Measurements from ENCODE around the gene TNFSF13.

TNFSF13 gene

DNA sequence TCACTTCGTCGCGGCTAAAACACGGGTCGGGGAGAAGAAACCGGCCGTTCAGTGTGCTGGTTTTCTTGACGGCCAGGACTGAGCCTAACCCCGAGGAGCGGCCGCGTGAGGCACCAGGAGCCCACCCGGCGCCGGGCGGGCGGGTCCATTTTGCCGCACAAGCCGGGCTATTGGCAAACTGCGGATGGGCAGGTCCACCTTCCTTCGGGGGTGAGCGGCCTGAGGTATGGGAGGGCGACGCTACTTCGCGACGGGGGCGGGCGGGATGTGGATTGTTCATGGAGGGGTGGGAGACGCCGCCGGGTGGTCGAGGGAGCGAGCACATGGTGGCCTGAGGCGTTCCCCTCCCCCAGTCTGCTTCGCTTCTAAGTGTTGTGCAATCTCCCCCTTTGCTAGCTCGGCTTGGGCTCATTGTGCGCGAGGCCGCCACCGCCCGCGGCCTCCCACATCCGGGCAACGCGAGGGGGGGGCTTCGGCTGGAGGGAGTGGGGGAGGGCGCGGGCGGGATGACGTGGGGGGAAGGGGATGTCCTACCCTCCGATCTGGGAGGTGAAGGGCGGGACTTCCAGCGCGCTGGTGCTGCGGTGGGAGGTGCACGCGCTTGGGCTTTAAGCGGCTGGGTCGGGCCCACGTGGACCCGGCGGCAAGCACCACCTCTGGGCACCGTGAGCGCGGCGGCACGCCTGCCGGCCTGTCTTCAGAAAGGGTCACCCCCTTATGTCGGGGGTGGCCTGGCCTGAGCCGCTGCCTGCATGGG is 15.0 kb downstream of the TNFSF13 start:
- Histone ChIP-seq H3K79me2 (ENCODE audit: control insufficient read depth, insufficient read depth, low read length) (peaks cover 39% of the 10 kb centered on the region), H4K8ac (ENCODE audit: low read depth, low read length) (peak overlapping the region; percentile 84), H2BK120ac (ENCODE audit: low read depth, low read length) (no peak overlapping the region), H3K36me3 (ENCODE audit: control insufficient read depth, insufficient read depth, low read length) (peaks cover 40% of the 10 kb centered on the region), H3K23ac (ENCODE audit: low read length) (peak overlapping the region; percentile 90), H3K4me2 (ENCODE audit: low read length) (peak overlapping the region; percentile 23), H4K5ac (ENCODE audit: low read length) (no peak overlapping the region), H3K4me1 (ENCODE audit: control insufficient read depth, low read depth, low read length) (peaks cover 2% of the 10 kb centered on the region), H3K9ac (ENCODE audit: low read length) (peak overlapping the region; percentile 99), H2AK5ac (ENCODE audit: low read length) (peak overlapping the region; percentile 84), H2BK5ac (ENCODE audit: low read length) (peak overlapping the region; percentile 91), H3K4me3 (ENCODE audit: low read length) (peak overlapping the region; percentile 93), H3K79me1 (ENCODE audit: low read length) (peaks cover 16% of the 10 kb centered on the region), H3K27ac (ENCODE audit: low read depth, low read length) (peak overlapping the region; percentile 88), H3K27me3 (ENCODE audit: insufficient read depth, low read length, poor library complexity) (no peaks in the 10 kb centered on the region), H3K18ac (ENCODE audit: low read length) (peak overlapping the region; percentile 91), H3K4ac (ENCODE audit: low read depth, low read length) (peak overlapping the region; percentile 99), H2BK15ac (replicated peaks; ENCODE audit: low read depth) (no peak overlapping the region), H3K56ac (ENCODE audit: low read length) (peak overlapping the region; percentile 100)
- WGBS (ENCODE audit: extremely low coverage, insufficient coverage, low lambda C conversion rate), result no CpG with 5 or more reads among the region's 71 CpGs
- DNase-seq, result peak; percentile 97

DNA sequence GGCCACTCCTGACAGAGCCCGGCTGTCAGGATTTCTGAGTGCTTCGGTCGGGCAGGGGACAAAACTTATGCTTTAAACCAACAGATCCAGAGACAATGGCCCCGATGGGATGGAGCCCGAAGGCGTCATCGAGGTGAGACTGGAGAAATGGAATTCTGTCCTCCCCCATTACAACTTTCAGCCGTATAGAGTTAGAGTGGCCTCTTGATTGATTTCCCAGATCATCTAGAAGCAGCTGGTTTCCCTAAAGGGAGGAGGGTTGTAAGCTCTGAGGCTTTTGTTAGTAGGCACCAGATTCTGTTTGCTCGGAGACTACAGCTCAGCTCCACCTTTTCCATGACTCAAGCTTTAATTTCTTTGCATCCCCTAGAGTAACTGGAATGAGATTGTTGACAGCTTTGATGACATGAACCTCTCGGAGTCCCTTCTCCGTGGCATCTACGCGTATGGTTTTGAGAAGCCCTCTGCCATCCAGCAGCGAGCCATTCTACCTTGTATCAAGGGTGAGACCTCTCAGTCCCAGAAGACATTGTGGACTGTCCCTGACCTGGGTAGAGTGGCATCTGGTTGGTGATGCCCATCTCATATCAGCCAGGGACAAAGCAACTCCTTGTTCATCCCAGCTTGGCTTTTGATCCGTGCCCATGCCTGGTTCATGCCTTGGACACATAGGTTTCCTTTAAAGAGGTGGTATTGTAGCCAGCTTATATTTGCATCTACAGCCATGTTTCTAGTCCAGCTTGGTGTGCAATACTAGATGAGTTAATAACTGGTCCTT is 15.8 kb downstream of the TNFSF13 start:
- Histone ChIP-seq H3K79me1 (ENCODE audit: low read length) (peaks cover 16% of the 10 kb centered on the region), H2AK5ac (ENCODE audit: low read length) (no peak overlapping the region), H3K4ac (ENCODE audit: low read depth, low read length) (no peak overlapping the region), H3K4me1 (ENCODE audit: control insufficient read depth, low read depth, low read length) (peaks cover 2% of the 10 kb centered on the region), H4K8ac (ENCODE audit: low read depth, low read length) (no peak overlapping the region), H3K27ac (ENCODE audit: low read depth, low read length) (no peak overlapping the region), H3K18ac (ENCODE audit: low read length) (no peak overlapping the region), H2BK120ac (ENCODE audit: low read depth, low read length) (no peak overlapping the region), H3K23ac (ENCODE audit: low read length) (no peak overlapping the region), H3K9ac (ENCODE audit: low read length) (peak overlapping the region; percentile 99), H3K27me3 (ENCODE audit: insufficient read depth, low read length, poor library complexity) (no peaks in the 10 kb centered on the region), H3K4me2 (ENCODE audit: low read length) (peak overlapping the region; percentile 23), H3K79me2 (ENCODE audit: control insufficient read depth, insufficient read depth, low read length) (peaks cover 39% of the 10 kb centered on the region), H3K4me3 (ENCODE audit: low read length) (peak overlapping the region; percentile 90), H2BK15ac (replicated peaks; ENCODE audit: low read depth) (no peak overlapping the region), H4K5ac (ENCODE audit: low read length) (no peak overlapping the region), H3K36me3 (ENCODE audit: control insufficient read depth, insufficient read depth, low read length) (peaks cover 41% of the 10 kb centered on the region), H2BK5ac (ENCODE audit: low read length) (no peak overlapping the region), H3K56ac (ENCODE audit: low read length) (peak overlapping the region; percentile 100)
- no peak for DNase-seq
- no CpG with 5 or more reads among the region's 15 CpGs for WGBS (ENCODE audit: extremely low coverage, insufficient coverage, low lambda C conversion rate)

DNA sequence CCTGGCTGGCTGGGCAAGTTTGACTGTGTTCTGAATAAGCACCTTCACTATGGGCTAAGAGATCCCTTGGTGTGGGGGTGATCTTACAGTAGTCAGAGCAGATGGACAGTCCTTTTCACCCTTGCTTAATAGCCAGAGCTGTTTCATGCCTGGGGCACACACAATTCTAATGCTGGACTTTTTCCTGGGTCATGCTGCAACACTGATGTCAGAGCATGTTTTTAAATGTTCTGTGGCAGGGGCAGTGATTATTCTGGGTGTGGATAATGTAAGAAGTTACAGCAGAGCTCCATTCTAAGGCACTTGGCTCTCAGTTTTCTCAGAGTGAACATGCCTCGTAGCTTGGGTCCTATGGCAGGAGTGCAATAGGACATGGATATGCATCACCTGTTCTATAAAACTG is 16.9 kb downstream of the TNFSF13 start:
- Histone ChIP-seq H3K4me2 (ENCODE audit: low read length) (peak overlapping the region; percentile 23), H3K27me3 (ENCODE audit: insufficient read depth, low read length, poor library complexity) (no peaks in the 10 kb centered on the region), H3K4ac (ENCODE audit: low read depth, low read length) (no peak overlapping the region), H2AK5ac (ENCODE audit: low read length) (no peak overlapping the region), H3K18ac (ENCODE audit: low read length) (no peak overlapping the region), H4K5ac (ENCODE audit: low read length) (no peak overlapping the region), H3K79me2 (ENCODE audit: control insufficient read depth, insufficient read depth, low read length) (peaks cover 37% of the 10 kb centered on the region), H3K9ac (ENCODE audit: low read length) (peak overlapping the region; percentile 99), H3K23ac (ENCODE audit: low read length) (no peak overlapping the region), H2BK120ac (ENCODE audit: low read depth, low read length) (no peak overlapping the region), H2BK15ac (replicated peaks; ENCODE audit: low read depth) (no peak overlapping the region), H3K79me1 (ENCODE audit: low read length) (peaks cover 15% of the 10 kb centered on the region), H2BK5ac (ENCODE audit: low read length) (no peak overlapping the region), H4K8ac (ENCODE audit: low read depth, low read length) (no peak overlapping the region), H3K4me1 (ENCODE audit: control insufficient read depth, low read depth, low read length) (peaks cover 2% of the 10 kb centered on the region), H3K36me3 (ENCODE audit: control insufficient read depth, insufficient read depth, low read length) (peaks cover 42% of the 10 kb centered on the region), H3K56ac (ENCODE audit: low read length) (peak overlapping the region; percentile 18), H3K27ac (ENCODE audit: low read depth, low read length) (no peak overlapping the region), H3K4me3 (ENCODE audit: low read length) (no peak overlapping the region)
- no peak for DNase-seq
- no CpG with 5 or more reads among the region's 1 CpG for WGBS (ENCODE audit: extremely low coverage, insufficient coverage, low lambda C conversion rate)

DNA sequence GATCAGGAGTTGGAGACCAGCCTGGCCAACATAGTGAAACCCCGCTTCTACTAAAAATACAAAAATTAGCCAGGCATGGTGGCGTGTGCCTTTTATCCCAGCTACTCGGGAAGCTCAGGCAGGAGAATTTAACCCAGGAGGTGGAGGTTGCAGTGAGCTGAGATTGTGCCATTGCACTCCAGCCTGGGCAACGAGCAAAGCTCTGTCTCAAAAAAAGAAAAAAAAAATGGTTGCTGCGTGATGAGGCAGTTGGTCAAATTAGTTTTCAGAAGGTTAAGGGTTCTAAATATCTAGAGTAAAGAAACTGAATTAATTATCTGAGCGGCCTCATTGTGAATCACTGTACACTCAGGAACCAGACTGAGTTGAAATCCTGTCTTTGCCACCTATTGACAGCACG is 17.4 kb downstream of the TNFSF13 start:
- Histone ChIP-seq H3K4me3 (ENCODE audit: low read length) (no peak overlapping the region), H2BK5ac (ENCODE audit: low read length) (no peak overlapping the region), H4K8ac (ENCODE audit: low read depth, low read length) (no peak overlapping the region), H2BK120ac (ENCODE audit: low read depth, low read length) (no peak overlapping the region), H3K4me1 (ENCODE audit: control insufficient read depth, low read depth, low read length) (peaks cover 2% of the 10 kb centered on the region), H2BK15ac (replicated peaks; ENCODE audit: low read depth) (no peak overlapping the region), H3K4me2 (ENCODE audit: low read length) (no peak overlapping the region), H4K5ac (ENCODE audit: low read length) (no peak overlapping the region), H2AK5ac (ENCODE audit: low read length) (no peak overlapping the region), H3K18ac (ENCODE audit: low read length) (no peak overlapping the region), H3K36me3 (ENCODE audit: control insufficient read depth, insufficient read depth, low read length) (peaks cover 37% of the 10 kb centered on the region), H3K56ac (ENCODE audit: low read length) (no peak overlapping the region), H3K9ac (ENCODE audit: low read length) (no peak overlapping the region), H3K79me1 (ENCODE audit: low read length) (peaks cover 15% of the 10 kb centered on the region), H3K79me2 (ENCODE audit: control insufficient read depth, insufficient read depth, low read length) (peaks cover 36% of the 10 kb centered on the region), H3K23ac (ENCODE audit: low read length) (no peak overlapping the region), H3K27me3 (ENCODE audit: insufficient read depth, low read length, poor library complexity) (no peaks in the 10 kb centered on the region), H3K27ac (ENCODE audit: low read depth, low read length) (no peak overlapping the region), H3K4ac (ENCODE audit: low read depth, low read length) (no peak overlapping the region)
- no peak for DNase-seq
- no CpG with 5 or more reads among the region's 7 CpGs for WGBS (ENCODE audit: extremely low coverage, insufficient coverage, low lambda C conversion rate)

DNA sequence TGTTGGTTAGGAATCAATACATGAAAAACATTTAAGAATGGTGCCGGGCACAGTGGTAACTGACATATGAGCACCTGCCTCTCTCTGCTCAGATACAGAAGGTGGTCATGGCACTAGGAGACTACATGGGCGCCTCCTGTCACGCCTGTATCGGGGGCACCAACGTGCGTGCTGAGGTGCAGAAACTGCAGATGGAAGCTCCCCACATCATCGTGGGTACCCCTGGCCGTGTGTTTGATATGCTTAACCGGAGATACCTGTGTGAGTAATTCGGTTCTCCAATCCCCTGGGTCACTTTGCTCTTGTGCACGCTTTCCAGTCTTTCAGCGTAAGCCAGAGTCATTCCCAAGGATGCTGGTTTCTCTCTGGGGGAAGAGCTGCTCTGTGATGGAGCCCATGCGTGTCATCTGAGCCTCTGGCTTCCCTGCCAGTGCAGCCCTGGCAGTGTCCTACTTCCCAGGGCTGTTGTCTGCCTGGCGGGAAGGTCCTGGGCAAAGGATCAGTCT is 17.9 kb downstream of the TNFSF13 start:
- Histone ChIP-seq H4K8ac (ENCODE audit: low read depth, low read length) (no peak overlapping the region), H3K18ac (ENCODE audit: low read length) (no peak overlapping the region), H2BK120ac (ENCODE audit: low read depth, low read length) (no peak overlapping the region), H4K5ac (ENCODE audit: low read length) (no peak overlapping the region), H2AK5ac (ENCODE audit: low read length) (no peak overlapping the region), H3K79me2 (ENCODE audit: control insufficient read depth, insufficient read depth, low read length) (peaks cover 35% of the 10 kb centered on the region), H3K27ac (ENCODE audit: low read depth, low read length) (no peak overlapping the region), H3K4me1 (ENCODE audit: control insufficient read depth, low read depth, low read length) (peaks cover 2% of the 10 kb centered on the region), H3K4me2 (ENCODE audit: low read length) (no peak overlapping the region), H2BK15ac (replicated peaks; ENCODE audit: low read depth) (no peak overlapping the region), H3K4me3 (ENCODE audit: low read length) (no peak overlapping the region), H3K23ac (ENCODE audit: low read length) (no peak overlapping the region), H3K27me3 (ENCODE audit: insufficient read depth, low read length, poor library complexity) (no peaks in the 10 kb centered on the region), H3K9ac (ENCODE audit: low read length) (no peak overlapping the region), H3K4ac (ENCODE audit: low read depth, low read length) (no peak overlapping the region), H3K79me1 (ENCODE audit: low read length) (peaks cover 15% of the 10 kb centered on the region), H3K36me3 (ENCODE audit: control insufficient read depth, insufficient read depth, low read length) (peaks cover 37% of the 10 kb centered on the region), H3K56ac (ENCODE audit: low read length) (no peak overlapping the region), H2BK5ac (ENCODE audit: low read length) (no peak overlapping the region)
- WGBS (ENCODE audit: extremely low coverage, insufficient coverage, low lambda C conversion rate), result no CpG with 5 or more reads among the region's 14 CpGs
- DNase-seq, result no peak
